ELF-1 (cell line): ENCODE results near the gene TMEM30A.

ENCODE experiments used
- DNase-seq: peaks from one replicate; pipeline ENCODE4 v3.0.0-alpha.2; 2016; ENCODE audit warnings: low read depth, low spot score

The TMEM30A gene

GRCh38 chr6:75217193-75217592, 67.4 kb downstream of the TMEM30A start:
- no peak for DNase-seq

GRCh38 chr6:75215291-75215690, 69.3 kb downstream of the TMEM30A start:
- DNase-seq = no peak

- DNase-seq = no peak
These were observed 70.9 kb downstream of the TMEM30A start for GRCh38 chr6:75213732-75214131.

- no peak for DNase-seq
These were observed 71.5 kb downstream of the TMEM30A start for GRCh38 chr6:75213112-75213511.

- peak; percentile 14 for DNase-seq
These were observed 72.5 kb downstream of the TMEM30A start for GRCh38 chr6:75211920-75212590.

- DNase-seq = no peak
These were observed 73.5 kb downstream of the TMEM30A start for GRCh38 chr6:75210885-75211739.

DNA sequence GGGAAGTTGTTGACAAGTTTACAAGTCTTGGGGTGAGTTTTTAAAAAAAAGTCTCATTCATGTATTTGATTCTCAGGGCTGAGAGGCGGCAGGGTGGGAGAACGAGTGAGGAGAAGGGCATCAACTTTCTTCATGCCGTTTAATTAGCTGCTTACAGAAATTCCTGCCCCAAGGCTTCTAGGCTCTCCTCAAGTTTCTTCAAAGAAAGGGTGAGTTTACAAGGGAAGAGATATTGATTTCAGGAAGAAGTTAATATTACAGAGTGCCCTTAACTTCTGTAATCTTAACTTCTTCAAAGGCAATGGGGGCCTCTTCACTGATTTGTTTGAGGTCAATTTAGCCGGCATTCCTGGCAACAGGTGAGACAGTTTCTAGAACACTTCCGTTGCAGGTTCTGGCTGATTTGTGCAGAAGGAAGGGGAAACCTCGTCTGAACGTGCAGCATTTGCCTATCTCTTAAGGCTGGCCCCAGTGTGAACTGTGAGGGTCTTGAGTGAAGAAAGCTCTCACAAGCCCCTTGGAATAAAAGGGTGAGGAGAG, 75.3 kb downstream of the TMEM30A start:
- DNase-seq = no peak

DNA sequence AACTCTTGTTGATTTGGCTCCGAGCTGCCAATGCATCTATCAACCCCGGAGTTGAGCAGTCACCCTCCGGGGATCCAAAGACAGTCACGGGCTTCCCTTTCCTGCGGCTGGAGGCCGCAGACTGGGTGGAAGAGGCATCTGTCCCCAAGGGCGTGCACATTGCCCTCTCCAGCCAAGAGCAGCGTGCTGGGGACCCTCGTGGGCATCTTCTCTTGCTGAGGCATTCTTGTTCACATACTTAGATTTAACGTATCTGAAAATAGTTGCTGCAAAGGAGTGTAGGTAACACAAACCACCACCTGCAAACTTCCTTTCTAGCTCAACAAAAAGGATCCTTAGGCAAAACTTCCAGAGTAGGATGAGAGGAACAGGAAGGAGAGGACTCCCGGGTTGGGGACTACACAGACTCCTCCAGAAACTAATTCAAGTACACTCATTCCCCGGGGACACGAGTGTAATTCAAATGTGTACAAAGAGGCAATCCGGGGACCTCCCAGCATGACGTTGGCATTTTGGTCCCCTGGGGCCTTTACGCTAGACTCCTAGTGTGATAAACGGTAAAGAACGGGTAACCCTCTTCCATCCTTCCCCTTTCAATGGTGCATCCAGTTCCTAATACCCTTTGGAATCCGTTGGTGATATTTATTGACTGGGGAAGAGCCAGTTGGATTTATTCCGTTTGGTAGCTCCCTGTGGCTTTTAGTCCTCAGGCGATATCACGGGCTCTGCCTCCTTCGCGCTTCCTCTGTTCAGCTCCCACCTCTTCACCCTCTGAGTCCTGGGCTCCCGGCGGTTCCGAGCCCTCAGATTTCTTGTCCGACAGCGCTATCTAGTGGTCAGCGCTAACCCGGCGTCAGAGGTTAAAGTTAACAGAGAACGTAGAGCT, 76.1 kb downstream of the TMEM30A start:
- DNase-seq = peak; percentile 92

DNA sequence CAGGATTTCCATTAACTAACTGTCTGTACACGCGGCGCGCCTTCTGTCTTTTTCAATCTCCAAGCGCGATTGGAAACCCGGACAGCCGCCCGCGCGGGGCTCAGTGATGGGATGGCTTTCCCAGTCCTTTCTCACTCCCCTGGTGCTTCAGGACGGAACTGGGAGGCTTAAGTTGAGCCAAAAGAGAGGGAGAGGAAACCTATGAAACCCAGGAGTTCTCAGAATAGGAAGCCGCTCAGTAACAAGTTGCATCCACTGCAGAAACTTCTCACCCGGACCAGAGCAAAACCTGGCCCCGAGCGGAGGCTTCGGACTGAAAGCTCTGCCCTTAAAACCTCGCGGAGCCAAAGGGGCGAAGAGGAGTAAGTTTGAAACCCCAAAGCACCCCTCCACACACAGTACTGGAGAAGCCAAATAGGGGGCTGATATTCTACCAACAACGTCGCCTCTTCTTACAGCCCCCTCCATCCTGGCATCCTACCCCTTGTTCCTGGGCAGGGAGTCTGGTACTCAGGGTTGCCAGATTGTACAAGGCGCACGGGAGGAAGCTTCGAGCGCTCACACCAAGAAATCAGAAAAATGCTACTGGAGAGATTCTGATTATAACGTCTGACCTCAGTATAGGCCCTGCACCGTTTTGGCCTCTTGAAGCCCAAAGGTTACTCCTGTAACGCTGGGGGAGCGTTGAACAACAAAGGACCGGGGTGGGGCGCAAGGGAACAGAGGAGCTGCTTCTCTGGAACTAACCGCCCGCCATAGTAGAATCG, 77.8 kb downstream of the TMEM30A start:
- DNase-seq = peak; percentile 29

DNA sequence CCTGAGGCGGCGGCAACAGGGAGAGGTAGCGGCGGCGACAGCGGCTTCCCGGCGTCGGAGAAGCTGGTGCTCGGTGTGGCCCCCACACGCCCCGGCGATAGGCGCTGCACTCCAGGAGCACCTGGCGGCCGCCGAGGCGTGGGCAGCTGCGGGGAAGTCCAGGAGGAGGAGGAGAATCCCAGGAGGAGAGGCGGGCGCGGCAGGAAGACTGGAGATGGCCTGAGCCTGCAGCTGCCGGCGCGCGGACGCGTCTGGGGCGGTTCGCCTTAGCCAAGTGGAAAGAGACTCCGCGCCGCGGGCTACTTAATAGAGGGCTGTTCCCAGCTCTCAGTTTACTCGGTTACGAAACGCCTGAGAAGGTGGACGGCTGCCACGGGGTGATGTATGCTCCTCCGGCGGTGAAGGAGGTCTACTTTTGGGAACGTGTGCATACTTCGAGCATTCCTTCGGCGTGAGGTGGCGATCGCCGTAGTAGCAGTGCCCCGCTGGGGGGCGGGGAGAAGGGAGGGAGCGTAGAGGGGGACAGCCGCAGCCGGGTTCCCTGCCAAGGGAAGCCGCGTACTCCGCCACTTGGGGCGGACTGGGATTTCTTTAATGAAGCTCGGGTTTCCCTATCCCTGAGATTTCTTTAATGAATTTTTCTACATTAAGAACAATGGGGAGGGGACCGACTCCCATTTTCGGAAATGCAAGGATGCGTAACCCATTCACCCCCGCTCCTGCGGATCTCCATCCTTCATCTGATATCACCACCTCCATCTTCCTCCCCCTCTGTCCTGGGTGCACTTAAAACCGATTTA, 78.6 kb downstream of the TMEM30A start, which contains the start of gene COL12A1:
COL12A1 (minus strand) TSS at position 278 of the 800 bp plus-strand sequence. CDS start 3,261 bp downstream, outside the sequence.
- peak; percentile 83 for DNase-seq

GRCh38 chr6:75204959-75205775, 79.4 kb downstream of the TMEM30A start:
- DNase-seq = peak; percentile 47

- DNase-seq = peak; percentile 70
These were observed 80.2 kb downstream of the TMEM30A start for GRCh38 chr6:75204217-75204958.

- DNase-seq = no peak
These were observed 80.9 kb downstream of the TMEM30A start for GRCh38 chr6:75203721-75204120.
